COLO668 (cell line): ENCODE results near the gene EZR.

ENCODE experiments used
- DNase-seq: peaks from one replicate; lab custom pipeline; 2025; ENCODE audit not compliant: unreplicated experiment; lab: John Stamatoyannopoulos, UW

The EZR gene

DNA sequence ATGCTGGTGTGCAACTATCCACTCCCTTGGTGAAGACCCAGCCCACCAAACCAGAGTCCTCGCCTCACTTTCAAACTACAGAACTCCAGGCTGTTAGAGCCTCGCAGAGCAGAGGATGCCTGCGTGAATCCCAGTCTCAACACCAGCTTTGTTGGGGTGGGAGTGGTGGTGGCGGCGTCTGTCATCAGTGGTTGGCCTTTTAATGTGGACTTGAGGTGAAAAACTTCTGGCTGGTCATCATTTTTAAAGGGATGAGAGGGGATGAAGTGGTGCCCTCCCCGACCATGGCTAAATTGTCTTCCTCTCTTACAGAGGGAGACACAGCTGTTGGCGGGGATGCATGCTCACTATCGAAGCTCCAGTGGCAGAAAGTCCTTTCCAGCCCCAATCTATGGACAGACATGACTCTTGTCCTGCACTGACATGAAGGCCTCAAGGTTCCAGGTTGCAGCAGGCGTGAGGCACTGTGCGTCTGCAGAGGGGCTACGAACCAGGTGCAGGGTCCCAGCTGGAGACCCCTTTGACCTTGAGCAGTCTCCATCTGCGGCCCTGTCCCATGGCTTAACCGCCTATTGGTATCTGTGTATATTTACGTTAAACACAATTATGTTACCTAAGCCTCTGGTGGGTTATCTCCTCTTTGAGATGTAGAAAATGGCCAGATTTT lies 54.9 kb downstream of the EZR start:
- DNase-seq, result no peak

DNA sequence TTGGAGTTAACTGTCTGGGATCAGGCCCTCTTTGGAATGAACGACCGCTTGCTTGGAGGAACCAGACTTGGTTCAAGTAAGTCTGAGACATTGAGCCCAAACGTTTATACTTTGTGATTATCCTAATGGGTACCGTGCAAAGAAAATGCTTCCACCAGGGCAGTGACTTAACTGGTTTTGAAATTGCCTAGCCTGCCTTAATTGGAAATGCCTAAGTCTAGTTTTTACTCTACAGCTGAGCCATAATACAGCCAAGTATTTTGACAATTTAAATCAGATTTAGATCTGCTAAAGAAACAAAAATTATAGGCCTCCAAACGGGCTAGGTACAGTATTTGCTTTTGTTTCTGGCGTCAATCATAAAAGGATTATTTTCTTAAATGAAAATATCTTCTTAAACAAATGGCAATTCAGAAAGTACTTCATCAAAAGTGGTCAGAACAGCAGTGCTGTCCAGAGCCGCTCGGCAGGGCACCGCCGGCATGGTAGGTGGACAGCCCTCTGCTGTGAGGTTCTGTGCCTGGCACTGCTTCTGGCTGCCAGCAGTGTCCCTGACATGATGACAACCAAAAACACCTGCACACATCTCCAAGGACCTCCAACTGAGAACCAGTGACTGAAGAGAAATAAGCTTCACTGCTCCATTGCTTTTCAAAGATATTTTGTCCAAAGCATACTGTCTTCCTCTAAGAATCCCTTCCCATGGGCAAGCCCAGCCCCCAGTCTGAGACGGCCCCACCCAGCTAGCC lies 55.6 kb downstream of the EZR start:
- DNase-seq, result no peak

DNA sequence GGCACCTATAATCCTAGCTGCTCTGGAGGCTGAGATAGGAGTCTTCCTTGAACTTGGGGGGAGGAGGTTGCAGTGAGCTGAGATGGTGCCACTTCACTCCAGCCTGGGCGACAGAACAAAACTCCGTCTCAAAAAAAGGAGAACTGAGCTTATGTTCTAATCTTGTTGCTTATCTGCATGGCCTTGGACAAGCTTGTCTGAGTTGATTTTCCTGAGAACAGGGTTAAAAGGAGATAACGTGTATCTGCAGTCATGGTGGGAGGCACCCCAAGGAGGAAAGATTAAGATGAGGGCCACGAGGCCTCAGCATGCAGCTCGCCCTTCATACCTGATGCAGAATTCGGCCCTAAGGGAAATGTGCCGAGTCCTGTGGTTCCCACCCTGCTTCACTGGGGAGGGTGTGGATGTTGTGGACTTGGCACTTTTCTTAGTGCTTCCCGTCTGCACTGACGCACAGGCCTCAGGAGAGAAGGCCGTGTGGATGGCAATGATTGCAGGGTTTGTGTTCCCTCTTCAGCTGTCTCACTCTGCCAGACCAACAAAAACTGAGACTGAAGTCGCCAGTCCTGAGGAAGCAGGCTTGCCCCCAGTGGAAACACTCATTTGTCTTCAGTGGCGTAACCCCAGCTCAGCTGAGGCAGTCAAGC lies 56.3 kb downstream of the EZR start:
- DNase-seq, result no peak

DNA sequence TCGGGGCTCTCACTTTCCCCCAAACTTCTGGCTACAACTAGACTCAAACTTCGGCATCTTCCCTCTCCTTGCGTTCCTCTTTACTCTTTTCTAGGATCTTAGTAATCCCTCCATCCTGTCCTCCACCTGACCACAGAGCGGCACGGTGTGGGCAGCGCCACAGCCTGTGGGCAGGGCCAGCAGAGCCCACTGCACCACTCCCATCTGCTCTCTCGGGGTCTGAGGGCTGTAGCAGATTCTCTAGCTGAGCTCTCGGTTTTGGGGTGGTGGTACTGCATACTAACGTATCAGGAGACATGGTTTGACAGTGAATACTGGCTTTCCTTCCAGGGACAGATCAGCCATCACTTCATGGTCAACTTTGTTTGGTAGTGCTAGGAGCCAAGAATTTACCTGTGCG lies 57.4 kb downstream of the EZR start:
- DNase-seq, result no peak

DNA sequence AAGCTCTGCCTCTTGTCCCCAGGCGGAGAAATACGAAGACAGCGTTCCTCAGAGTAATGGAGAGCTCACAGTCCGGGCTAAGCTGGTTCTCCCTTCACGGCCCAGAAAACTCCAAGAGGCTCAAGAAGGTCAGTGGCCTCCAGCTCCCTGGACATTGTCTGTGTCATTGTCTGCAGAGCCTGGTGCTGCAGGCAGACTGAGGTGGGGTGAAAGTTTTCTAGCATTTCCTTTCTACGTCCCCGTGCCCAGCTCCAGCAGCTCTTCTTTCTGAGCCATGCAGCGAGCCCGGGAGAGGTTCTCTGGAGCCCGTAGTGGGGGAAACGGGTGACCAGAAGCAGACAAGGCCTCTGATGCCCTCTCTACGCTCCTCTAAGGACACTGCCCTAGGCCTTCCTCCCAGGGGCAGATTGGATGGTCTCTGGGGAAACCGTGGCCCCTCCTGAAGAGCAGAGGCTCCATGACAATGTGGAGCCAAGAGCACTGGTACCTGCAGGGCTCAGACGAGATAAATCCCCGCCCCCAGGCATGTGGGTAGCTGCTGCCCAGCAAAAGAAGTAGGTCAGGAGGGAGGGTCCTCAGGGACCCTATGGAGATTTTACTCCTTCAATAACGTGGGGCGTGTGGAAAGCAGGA lies 58.4 kb downstream of the EZR start:
- DNase-seq, result no peak

DNA sequence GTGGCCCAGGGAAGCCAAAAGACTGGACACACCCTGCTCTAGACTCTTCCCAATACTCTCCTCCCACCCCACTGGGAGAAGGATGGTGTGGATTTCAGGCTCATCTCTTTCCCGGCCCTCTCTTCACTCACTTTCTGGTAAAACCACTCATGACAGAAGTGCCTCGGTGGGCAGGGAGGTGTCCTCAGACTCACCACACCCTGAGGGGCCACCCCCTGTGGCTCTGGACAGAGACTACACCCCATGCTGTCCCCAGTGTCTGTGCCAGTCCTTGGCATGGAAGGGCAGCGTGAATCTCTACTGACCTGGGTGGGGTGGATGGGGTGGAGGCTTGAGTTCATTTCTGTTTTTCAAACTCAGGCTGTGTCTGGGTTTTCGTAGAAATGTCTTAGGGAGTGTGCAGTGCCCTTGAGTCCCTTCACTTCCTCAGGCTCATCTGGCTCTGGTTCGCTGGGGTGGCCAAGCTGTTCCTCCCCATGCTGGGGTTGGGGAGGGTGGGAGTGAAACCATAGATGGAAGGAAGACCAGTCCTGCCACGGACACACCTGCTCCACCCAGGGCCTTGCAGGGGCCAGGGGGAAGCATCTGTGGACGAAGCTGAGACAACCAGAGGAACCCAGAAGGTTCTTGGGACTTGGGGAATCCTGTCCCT lies 59.1 kb downstream of the EZR start:
- DNase-seq, result no peak

DNA sequence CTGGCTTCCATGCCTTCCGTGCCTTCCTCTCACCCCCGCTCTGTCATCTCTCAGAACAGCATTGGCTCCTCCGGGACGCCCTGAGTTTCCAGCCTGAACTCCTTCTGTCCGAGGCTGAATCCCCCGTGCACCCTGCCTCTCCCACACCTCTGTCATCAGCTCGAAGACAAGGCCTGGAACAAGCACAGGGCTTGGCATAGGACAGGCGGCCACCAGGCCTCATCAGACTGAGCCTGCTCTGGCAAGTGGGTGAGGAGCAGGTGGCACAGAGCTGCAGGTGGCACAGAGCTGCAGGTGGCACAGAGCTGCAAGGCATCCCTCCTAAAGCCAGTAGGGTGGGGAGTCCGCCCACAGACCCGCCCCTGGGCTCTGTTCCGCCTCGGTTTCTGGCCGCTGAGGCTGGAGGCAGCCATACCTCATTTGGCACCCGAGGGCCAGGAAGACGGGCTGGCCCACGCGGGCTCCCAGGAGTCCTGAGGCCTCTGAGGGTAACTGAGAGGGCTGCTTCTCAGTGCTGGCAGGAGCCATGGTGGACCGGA lies 60.2 kb downstream of the EZR start:
- DNase-seq, result peak; percentile 73

DNA sequence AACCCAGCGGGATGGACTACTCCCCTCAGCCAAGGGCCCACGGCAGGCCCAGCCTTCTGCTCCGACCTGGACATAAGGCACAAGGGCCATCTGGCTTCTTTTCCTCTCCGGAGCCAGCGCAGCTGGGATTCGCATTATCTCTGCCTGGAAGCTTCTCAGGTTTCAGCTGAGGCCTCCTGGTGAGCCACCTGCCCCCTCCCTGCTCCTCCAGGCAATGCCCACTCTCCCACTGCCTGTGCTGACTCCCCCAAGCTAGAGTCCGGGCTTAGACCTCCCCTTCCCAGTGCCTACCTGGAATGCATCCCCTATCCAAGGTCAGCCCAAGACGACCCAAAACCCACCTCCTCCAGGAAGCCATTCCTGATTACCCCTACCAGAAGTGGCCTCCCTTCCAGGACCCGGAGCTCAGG lies 60.7 kb downstream of the EZR start:
- peak; percentile 89 for DNase-seq

DNA sequence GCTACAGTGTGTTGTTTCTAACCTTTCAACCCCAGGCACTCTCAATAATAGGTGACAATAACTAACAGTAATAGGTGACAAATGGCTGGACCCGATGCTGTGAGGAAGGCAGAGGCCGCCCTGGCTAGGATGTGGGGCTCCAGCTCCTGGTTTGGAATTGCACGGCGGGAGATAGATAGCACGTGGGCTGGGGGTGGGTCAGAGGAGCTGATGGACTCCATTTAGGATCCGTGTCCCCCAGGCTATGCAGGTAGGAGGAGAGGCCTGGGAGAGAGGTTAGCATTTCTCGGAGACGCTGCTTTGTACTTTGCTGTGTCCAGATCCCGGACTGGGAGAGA lies 61.4 kb downstream of the EZR start:
- no peak for DNase-seq

DNA sequence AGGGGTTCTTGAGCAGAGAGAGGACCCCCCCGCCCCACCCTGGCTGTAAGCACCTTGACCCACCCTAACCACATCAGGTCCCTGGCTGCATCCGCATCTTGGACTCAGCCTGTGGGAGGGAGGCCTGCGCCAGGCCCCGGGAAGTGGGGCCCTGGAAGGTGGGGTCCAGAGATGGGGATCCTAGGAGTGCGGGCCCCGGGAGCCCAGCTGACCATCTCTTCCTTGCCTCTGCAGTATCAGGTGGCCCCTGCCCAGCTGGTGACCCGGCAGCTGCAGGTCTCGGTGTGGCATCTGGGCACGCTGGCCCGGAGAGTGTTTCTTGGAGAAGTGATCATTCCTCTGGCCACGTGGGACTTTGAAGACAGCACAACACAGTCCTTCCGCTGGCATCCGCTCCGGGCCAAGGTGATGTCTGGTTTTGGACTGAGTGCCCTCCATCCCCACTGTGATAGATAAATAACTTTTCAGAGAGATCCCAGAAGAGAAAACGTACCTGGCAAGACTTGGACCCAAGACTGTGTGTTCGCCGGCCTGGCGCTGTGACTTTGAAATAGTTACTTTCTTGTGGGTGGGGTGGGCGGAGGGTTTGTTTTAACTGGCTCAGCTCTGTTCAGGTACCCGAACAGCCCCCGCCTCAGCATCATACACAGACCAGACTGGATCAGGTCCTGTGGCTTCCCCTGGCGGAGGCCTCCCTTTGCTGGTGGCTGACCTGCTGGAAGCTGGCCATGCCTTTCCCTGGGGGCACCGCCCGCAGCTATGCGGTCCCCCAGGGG lies 62.0 kb downstream of the EZR start:
- DNase-seq, result no peak

DNA sequence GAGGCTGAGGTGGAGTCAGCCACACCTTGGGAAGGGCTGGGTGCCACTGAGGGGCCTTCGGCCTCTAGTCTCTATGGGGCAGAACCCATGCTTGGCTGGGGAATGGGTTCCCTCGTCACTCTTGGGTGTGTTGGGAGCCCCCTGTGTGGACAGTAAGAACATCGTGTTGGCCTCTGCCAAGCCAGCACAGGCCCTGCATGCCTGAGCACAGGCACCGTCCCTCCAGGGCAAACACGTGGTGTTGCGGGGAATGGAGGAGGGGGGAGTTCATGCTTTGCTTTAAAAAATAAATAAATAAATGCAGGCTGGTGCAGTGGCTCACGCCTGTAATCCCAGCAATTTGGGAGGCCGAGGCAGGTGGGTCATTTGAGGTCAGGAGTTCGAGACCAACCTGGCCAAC lies 63.0 kb downstream of the EZR start:
- DNase-seq, result no peak

DNA sequence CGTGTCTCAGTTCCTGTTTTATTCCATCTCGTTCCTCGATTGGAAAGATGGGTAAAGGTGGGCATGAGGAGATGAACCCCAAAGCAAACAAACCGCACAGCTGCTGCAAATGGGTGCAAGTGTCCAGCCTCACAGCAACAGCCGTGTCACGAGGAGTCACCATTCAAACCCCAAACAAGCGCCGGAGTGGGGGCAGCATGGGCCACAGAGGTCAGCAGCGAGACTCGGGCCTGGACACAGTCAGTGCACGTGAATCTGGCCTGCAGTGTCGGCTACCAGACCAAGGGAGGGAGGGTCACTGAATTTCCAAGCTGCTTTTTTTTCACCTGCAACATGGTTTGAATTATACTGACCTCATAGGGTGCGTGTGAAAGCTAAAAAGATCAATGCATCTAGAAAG lies 63.5 kb downstream of the EZR start:
- no peak for DNase-seq

DNA sequence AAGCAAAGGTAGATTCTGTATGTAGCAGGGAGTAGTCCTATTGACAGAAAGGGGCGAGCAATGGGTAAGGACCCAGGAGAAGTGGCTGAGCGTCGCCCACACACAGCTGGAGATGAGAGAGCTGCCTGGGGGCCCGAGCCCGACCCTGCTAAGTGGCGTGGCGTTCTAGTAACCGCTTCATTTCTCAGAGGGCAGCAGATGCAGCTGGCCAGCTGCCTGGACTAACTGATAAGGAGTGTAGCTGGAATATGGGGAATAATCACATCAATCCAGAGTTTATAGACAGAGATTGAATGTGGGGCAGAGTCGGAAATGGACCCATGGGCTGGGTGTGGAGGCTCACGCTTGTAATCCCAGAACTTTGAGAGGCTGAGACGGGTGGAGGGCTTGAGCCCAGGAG lies 64.4 kb downstream of the EZR start:
- DNase-seq, result peak; percentile 44

DNA sequence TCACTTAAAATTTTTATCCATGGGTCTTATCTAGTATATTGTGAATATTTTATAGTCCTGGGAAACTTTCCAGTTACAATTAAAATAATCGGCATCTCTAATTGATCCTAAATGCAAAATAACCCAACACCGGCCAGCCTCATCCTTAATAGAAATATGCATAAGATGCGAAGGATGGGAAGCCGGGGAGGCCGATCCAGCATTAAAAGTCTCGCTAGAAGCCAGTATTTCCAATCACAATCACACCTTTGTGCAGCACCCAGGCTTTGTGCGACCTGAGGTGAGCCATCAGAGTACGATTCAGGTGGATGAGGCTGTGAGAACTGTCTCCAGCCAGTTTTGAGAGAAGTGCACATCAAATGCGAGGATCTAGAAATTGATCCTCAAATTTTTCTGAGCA lies 65.4 kb downstream of the EZR start:
- DNase-seq, result no peak

DNA sequence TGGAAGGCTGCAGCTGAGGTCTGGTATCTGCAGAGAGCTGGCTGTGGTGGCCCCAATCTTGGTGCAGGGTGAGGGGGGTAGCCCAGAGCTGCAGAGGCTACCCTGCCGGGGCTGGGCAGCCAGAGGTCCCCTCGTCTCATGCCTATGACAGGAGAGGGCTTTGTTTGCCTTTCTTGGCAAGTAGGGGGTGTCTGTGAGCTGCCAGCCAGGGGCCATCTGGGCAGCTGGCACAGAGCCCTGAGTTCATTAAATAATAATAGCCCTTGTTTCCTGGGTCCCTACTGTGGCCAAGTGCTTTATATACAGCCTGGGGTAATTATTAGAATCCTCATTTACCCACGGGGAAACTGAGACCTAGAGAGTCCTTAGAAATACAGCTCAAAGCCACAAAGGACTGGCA lies 66.6 kb downstream of the EZR start:
- peak; percentile 49 for DNase-seq

DNA sequence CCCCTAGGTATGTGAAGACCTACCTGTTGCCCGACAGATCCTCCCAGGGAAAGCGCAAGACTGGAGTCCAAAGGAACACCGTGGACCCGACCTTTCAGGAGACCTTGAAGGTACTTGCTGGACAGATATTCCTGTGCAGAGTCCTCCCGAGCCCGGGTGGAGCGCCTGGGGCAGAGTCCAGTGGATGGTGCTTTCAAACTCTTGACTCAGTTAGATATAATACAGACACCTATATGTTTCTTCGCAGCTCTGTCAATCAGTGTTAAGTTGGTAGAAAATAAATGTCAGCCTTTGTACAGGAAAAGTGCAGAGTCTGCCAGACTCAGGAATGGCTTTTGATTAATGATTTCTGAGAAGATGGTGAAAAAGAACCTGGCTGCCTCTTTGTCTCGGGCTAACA lies 67.2 kb downstream of the EZR start:
- DNase-seq, result no peak

DNA sequence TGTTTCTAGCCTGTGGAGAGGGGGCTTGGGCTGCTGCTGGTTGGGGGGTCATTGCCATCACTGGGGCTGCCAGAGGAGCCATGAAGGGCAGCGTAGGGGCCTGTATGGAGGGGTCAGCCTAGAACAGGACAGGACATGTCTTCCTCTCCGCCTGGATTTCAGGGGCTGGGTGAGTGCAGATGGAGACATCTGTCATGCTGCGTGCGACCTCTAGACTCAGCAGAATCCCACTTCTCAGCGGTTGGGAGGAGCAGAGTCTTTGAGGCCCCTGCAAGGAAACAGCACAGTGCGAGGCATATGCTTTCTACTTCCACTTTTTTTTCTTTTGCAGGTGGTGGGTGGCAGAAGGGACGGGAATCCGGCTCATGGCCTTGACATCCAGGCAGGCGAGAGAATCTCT lies 67.9 kb downstream of the EZR start:
- no peak for DNase-seq

DNA sequence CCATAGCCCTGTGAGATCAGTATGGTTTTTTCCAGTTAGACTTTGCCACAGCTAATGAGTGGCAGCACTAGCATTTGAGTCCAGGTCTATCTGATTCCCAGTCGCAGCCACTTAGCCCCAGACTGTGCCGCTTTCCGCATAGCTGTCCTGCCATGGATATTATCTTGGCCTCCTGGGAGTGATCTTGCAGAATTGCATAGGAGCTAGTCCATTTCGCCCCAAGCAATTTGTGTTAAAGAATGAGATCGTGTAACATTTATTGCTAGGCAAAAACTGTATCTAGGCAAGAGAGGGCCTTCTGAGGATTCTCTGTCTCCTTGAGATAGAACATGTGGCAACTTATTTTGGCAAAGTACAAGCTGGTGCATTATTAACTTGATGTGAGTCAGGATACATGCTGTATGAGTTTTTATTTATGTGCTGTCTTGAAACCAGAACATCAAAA lies 74.2 kb downstream of the EZR start:
- no peak for DNase-seq

DNA sequence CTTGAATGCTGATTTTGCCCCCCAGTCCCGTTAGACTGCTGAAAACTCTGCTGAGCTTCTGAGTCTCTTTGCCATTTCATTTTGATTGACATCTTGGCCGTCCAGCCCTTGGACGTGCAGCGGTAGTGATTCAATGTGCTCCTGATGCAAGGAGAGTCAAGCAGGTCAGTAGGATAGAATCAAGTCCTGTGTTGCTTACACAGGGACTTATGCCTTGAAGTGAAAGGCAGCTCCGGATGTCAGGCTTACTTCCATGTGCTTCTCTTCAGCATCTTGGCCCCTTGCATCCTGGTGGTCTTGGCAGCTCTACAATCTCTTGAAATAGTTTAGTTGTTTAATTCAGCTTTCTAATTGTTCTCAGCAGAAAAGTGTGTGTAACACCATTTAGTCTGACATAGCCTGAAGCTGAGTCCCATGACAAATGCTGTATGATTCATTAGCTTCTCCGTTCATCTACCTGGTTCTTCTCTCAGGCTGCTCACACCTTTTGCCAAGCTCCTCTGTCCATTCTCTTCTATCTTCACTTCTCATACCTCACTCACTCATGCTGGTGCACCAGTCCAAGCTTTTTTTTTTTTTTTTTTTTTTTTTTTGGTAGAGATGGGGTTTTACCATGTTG lies 76.0 kb downstream of the EZR start:
- no peak for DNase-seq

DNA sequence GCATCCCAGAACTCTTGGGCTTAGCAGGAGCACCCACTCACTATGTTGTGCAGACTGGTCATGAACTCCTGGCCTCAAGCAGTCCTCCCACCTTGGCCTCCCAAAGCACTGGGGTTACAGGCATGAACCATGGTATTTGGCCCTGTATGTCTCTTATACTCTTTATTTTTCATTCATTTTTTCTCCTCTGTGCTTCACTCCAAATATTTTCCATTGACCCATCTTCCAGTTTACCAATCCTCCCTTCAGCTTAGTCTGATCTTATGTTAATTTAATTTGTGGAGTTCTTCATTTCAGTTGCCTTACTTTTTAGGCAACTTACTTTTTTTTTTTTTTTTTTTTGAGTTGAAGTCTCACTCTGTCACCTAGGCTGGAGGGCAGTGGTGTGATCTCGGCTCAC lies 79.5 kb downstream of the EZR start:
- DNase-seq, result no peak
